ENCODE measurements around the gene ZBTB34. TPM values are rescaled to one million over a fixed set of nuclear protein-coding genes. Genes with fewer than 3 reads are reported as not detected.

Gene ZBTB34
- total and polyA plus RNA-seq, 4 donors, result 1.1 to 9.5 (median 3.4) TPM

- Histone ChIP-seq H3K4me3 (ENCODE audit: low read depth in 1 of 3, low read length in 3 of 3) (no peak overlapping the region), H3K27me3 (ENCODE audit: control insufficient read depth in 4 of 4, insufficient read depth in 4 of 4, low read length in 3 of 4) (no peaks in the 10 kb centered on the region), H3K9ac (ENCODE audit: low read depth in 1 of 2, low read length in 2 of 2) (no peak overlapping the region), H3K27ac (ENCODE audit: low read depth in 1 of 2, low read length in 2 of 2) (no peak overlapping the region), H3K4me1 (ENCODE audit: control insufficient read depth in 4 of 4, insufficient read depth in 4 of 4, low read length in 3 of 4) (no peaks in the 10 kb centered on the region), H3K36me3 (ENCODE audit: control insufficient read depth in 4 of 4, insufficient read depth in 3 of 4, low read depth in 1 of 4, low read length in 3 of 4) (no peaks in the 10 kb centered on the region), H3K9me3 (ENCODE audit: control insufficient read depth in 4 of 4, low read length in 3 of 4) (no peaks in the 10 kb centered on the region)
- 94% methylated on average over 11 of the region's 11 CpGs for WGBS
- DNase-seq (ENCODE audit: low spot score), result no peak
- TF ChIP-seq TAF1 (conservative IDR thresholded peaks at IDR 0.05) (no peak), GABPA (IDR thresholded peaks at IDR 0.05 in 1 of 2, conservative IDR thresholded peaks at IDR 0.05 in 1 of 2) (no peak), RXRA (IDR thresholded peaks at IDR 0.05) (no peak), YY1 (IDR thresholded peaks at IDR 0.05) (no peak), FOXA2 (IDR thresholded peaks at IDR 0.05) (no peak), EGR1 (IDR thresholded peaks at IDR 0.05; ENCODE audit: low read depth in 2 of 2) (no peak), REST (IDR thresholded peaks at IDR 0.05) (no peak), MAX (IDR thresholded peaks at IDR 0.05) (no peak), HNF4A (conservative IDR thresholded peaks at IDR 0.05) (no peak), HNF4G (IDR thresholded peaks at IDR 0.05) (no peak), FOXA1 (IDR thresholded peaks at IDR 0.05) (no peak)
Observed at GRCh38 chr9:126932871-126933321, 72.5 kb downstream of the ZBTB34 start.

DNA sequence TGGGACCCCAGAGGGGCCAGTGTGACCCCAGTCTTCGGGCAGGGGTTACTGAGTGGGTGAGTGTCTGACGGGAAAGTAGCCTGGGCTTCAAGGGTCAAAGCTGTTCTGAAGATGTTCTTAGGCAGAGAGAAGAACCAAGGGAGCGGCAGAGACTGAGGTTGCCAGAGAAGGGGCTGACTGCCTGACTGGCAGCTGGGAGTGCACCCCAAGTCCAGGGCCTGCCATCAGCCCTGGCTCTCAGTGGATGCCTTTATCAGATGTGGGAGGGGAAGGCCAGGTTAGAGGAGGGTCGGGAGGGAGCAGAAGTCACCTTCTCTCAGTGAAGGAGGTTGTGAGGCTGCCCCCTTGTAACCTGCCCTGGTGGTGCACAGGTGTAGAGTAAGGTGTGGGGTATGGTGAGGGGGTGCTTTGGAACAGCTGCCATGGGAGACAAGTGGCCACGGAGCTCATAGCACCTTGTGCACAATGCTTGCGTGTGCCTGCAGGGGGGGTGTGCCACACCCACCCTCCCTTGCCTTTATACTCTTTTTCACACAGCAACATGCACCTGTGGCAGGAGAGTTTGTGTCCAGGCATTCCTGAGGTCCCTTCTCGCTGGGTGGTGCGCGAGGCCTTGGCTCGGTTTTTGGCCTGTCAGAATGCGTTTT, 73.0 kb downstream of the ZBTB34 start:
- Histone ChIP-seq H3K9ac (ENCODE audit: low read depth in 1 of 2, low read length in 2 of 2) (no peak overlapping the region), H3K4me1 (ENCODE audit: control insufficient read depth in 4 of 4, insufficient read depth in 4 of 4, low read length in 3 of 4) (no peaks in the 10 kb centered on the region), H3K27ac (ENCODE audit: low read depth in 1 of 2, low read length in 2 of 2) (no peak overlapping the region), H3K9me3 (ENCODE audit: control insufficient read depth in 4 of 4, low read length in 3 of 4) (no peaks in the 10 kb centered on the region), H3K27me3 (ENCODE audit: control insufficient read depth in 4 of 4, insufficient read depth in 4 of 4, low read length in 3 of 4) (no peaks in the 10 kb centered on the region), H3K36me3 (ENCODE audit: control insufficient read depth in 4 of 4, insufficient read depth in 3 of 4, low read depth in 1 of 4, low read length in 3 of 4) (no peaks in the 10 kb centered on the region), H3K4me3 (ENCODE audit: low read depth in 1 of 3, low read length in 3 of 3) (no peak overlapping the region)
- WGBS, result 88% methylated on average over 11 of the region's 11 CpGs
- no peak for DNase-seq (ENCODE audit: low spot score)
- no peak for TF ChIP-seq NR2F2 (IDR thresholded peaks at IDR 0.05)
- no peak for TF ChIP-seq YY1 (IDR thresholded peaks at IDR 0.05)

GRCh38 chr9:126934441-126934840, 74.0 kb downstream of the ZBTB34 start:
- H3K36me3 ChIP-seq (ENCODE audit: control insufficient read depth in 4 of 4, insufficient read depth in 3 of 4, low read depth in 1 of 4, low read length in 3 of 4), result no peaks in the 10 kb centered on the region
- H3K9me3 ChIP-seq (ENCODE audit: control insufficient read depth in 4 of 4, low read length in 3 of 4), result no peaks in the 10 kb centered on the region
- no peak for DNase-seq (ENCODE audit: low spot score)
- peaks cover 0 to 4% (median 1%) of the 10 kb centered on the region in 4 donors for H3K4me1 ChIP-seq (ENCODE audit: control insufficient read depth in 4 of 4, insufficient read depth in 4 of 4, low read length in 3 of 4)
- TF ChIP-seq NR2F2 (IDR thresholded peaks at IDR 0.05) (no peak), FOXA2 (IDR thresholded peaks at IDR 0.05) (no peak), TAF1 (conservative IDR thresholded peaks at IDR 0.05) (no peak), YY1 (IDR thresholded peaks at IDR 0.05) (no peak), ATF3 (IDR thresholded peaks at IDR 0.05) (no peak), EGR1 (IDR thresholded peaks at IDR 0.05; ENCODE audit: low read depth in 2 of 2) (no peak)
- TF ChIP-seq, protein P1, sequence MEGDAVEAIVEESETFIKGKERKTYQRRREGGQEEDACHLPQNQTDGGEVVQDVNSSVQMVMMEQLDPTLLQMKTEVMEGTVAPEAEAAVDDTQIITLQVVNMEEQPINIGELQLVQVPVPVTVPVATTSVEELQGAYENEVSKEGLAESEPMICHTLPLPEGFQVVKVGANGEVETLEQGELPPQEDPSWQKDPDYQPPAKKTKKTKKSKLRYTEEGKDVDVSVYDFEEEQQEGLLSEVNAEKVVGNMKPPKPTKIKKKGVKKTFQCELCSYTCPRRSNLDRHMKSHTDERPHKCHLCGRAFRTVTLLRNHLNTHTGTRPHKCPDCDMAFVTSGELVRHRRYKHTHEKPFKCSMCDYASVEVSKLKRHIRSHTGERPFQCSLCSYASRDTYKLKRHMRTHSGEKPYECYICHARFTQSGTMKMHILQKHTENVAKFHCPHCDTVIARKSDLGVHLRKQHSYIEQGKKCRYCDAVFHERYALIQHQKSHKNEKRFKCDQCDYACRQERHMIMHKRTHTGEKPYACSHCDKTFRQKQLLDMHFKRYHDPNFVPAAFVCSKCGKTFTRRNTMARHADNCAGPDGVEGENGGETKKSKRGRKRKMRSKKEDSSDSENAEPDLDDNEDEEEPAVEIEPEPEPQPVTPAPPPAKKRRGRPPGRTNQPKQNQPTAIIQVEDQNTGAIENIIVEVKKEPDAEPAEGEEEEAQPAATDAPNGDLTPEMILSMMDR (IDR thresholded peaks at IDR 0.05; ENCODE audit: low read depth, low read length, missing input control), result no peak
- WGBS, result 92% methylated on average over 8 of the region's 8 CpGs
- H3K27ac ChIP-seq (ENCODE audit: low read depth in 1 of 2, low read length in 2 of 2), result no peak overlapping the region
- no peaks in the 10 kb centered on the region for H3K27me3 ChIP-seq (ENCODE audit: control insufficient read depth in 4 of 4, insufficient read depth in 4 of 4, low read length in 3 of 4)
- H3K9ac ChIP-seq (ENCODE audit: low read depth in 1 of 2, low read length in 2 of 2), result no peak overlapping the region
- H3K4me3 ChIP-seq (ENCODE audit: low read depth in 1 of 3, low read length in 3 of 3), result no peak overlapping the region
